ENCODE measurements around the gene ADGRF1.

Gene ADGRF1

GRCh38 chr6:47008397-47008763, 33.8 kb downstream of the ADGRF1 start:
- H3K4me3 ChIP-seq = no peak overlapping the region
- TF ChIP-seq CTCF (IDR thresholded peaks at IDR 0.05) = no peak
- DNase-seq (ENCODE audit: low spot score) = no peak
- no peak overlapping the region for H3K27ac ChIP-seq

- Histone ChIP-seq H3K27ac (no peak overlapping the region), H3K4me3 (no peak overlapping the region)
- TF ChIP-seq CTCF (IDR thresholded peaks at IDR 0.05) = no peak
- DNase-seq (ENCODE audit: low spot score) = no peak
Measured at GRCh38 chr6:47007657-47008396, 34.3 kb downstream of the ADGRF1 start.

GRCh38 chr6:47005486-47005885, 36.6 kb downstream of the ADGRF1 start:
- TF ChIP-seq CTCF (IDR thresholded peaks at IDR 0.05) = no peak
- Histone ChIP-seq H3K27ac (no peak overlapping the region), H3K4me3 (no peak overlapping the region)
- no peak for DNase-seq (ENCODE audit: low spot score)

GRCh38 chr6:47004463-47004862, 37.7 kb downstream of the ADGRF1 start:
- TF ChIP-seq CTCF (IDR thresholded peaks at IDR 0.05) = no peak
- no peak overlapping the region for H3K4me3 ChIP-seq
- DNase-seq (ENCODE audit: low spot score) = no peak
- H3K27ac ChIP-seq = no peak overlapping the region

- H3K4me3 ChIP-seq = no peak overlapping the region
- TF ChIP-seq CTCF (IDR thresholded peaks at IDR 0.05) = no peak
- no peak for DNase-seq (ENCODE audit: low spot score)
- no peak overlapping the region for H3K27ac ChIP-seq
Measured at GRCh38 chr6:47000842-47001241, 41.3 kb downstream of the ADGRF1 start.

- DNase-seq (ENCODE audit: low spot score) = no peak
- no peak for TF ChIP-seq CTCF (IDR thresholded peaks at IDR 0.05)
- Histone ChIP-seq H3K27ac (no peak overlapping the region), H3K4me3 (no peak overlapping the region)
Measured at GRCh38 chr6:46998436-46999017, 43.6 kb downstream of the ADGRF1 start.

GRCh38 chr6:46997646-46998045, 44.5 kb downstream of the ADGRF1 start:
- no peak overlapping the region for H3K4me3 ChIP-seq
- no peak overlapping the region for H3K27ac ChIP-seq
- no peak for TF ChIP-seq CTCF (IDR thresholded peaks at IDR 0.05)
- no peak for DNase-seq (ENCODE audit: low spot score)

All from coronary artery (tissue), 2 donors.